COLO829 (cell line): ENCODE results near the gene SPHK2.
"Not testable (repeated sequence)": the region's sequence is repeated elsewhere in the genome, so short reads cannot be mapped to it uniquely, and the experiment has no call there.

ENCODE experiments used
- DNase-seq: peaks from one replicate; pipeline ENCODE4 v3.0.0; 2012; ENCODE audit warnings: low spot score

SPHK2 gene

DNA sequence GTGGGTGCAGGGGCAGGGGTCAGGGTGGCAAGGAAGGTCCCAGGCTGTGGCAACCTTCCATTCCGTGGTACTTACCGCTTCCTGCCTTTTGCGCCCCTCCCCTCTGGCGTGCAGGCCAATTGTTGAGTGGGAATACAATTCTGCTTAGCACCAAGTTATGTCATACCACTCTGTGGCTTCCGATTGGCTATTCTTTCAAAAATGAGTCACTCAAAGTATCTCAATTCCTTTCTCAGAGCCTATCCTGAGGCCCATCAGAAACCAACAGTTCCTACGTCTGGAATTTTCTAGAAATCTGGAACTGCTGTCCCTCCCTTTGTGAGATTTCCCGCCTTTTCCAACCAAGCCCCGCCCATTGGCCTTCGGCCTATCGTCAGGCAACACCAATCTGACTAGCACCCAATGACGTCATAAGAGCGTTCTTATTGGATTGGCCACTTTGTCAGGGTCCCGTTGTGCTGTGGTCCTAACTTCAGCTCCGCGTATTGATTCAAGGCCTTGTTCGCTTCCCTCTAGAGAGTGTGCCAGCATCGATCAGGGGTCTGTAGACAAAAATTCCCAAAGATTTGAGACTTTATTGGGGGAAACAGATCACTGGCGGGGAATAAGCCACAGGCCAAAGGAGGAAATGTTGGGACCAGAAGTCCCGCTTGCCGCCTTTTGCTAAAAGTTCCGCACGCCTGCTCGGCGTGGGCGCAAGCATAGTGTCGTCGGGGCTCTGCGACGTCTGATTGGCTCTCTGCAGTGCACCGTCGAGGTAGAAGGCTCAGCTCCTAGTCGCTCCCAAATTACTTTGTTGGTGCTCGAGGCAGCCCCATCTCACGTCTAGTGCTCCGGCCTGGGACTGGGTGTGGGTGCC lies 41.8 kb downstream of the SPHK2 start:
- DNase-seq, result peak; percentile 98

DNA sequence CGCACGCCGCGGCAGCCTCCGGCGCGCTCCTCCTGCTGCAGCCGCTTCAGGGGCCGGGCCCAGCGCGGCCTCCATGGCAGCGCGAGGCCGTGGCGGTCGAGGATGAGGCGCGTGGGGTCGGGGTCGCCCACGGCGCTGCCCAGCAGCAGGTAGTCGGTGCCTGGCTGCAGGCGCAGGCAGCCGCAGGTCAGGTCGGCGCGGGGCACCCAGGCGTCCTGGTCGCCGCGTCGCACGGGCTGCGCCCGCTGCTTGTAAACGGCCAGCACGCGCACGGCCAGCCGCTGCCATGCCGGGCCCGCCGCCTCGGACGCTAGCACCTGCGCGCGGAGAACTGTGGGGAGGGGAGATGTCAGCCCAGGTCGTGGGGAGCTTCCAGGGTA lies 42.4 kb downstream of the SPHK2 start:
- no peak for DNase-seq

DNA sequence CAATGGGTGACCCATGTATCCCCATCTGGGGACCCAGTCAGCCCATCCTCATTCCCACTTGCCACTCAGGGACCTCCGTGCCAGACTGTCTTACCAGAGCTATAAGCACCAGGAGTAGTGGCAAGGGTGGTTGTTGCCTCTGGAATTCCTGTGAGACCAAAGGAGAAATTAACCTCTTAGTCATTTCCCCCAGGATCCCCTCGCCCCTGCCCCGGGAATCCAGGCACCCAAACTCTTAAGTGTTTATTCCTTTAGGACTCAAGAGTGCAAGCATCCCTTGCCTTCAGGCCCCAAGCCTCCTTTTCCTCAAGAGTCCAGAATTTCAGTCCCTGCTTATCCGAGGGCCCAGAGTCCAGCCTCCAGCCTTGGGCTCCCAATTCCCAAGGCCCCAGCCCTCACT lies 44.4 kb downstream of the SPHK2 start:
- DNase-seq, result no peak

DNA sequence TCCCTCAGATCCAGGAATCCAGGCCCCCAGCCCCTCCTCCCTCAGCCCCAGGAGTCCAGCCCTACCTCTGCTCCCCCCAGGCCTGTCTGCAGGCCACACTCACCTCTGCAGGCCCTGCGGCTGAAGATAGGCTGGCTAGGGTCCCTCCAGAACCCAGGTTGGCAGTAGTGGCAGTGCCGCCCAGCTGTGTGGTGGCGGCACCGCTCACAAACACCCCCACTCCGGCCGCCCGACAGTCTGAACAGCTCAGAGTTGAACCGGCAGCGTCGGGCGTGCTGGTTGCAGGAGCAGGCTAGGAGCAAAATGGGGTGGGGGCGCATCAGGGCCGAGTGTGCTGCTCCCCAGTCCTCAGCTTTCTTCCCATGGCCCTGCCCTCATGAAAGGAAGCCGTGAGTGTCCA lies 45.2 kb downstream of the SPHK2 start:
- DNase-seq, result no peak

DNA sequence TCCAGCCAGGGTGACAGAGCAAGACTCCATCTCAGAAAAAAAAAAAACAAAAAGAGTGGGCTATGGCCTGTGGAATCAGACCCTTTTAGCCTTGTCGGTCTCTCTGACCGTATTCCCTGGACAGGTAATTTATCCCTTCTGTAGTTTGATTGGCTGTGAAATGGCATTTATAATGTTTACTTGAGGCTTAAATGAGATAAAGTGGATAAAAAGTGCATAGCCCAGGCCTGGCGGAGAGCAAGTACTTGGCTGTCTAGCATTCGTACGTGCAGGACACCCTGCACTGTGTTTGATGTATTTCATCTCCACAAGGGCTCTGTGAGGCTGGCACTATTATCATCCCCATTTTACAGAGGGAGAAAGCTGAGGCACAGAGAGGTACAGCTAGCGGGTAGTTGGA lies 46.5 kb downstream of the SPHK2 start:
- DNase-seq, result no peak

DNA sequence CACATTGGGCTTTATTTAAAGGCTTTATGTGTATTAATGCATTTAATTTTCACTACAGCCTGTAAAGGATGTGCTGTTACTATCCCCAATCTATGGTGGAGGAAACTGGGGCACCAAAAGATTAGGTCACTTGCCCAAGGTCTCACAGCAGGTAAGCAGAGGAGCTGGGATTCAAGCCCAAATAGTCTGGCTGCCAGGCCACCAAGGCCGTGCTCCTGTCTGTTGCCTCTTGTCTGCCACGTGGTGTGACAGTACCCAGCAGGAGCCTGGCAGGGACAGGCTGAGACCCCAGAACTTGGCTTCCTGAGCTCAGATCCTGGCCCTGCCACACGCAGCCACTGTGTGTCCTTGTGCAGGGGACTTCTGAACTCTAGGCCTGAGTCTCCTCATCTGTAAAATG lies 49.0 kb downstream of the SPHK2 start:
- DNase-seq, result no peak

DNA sequence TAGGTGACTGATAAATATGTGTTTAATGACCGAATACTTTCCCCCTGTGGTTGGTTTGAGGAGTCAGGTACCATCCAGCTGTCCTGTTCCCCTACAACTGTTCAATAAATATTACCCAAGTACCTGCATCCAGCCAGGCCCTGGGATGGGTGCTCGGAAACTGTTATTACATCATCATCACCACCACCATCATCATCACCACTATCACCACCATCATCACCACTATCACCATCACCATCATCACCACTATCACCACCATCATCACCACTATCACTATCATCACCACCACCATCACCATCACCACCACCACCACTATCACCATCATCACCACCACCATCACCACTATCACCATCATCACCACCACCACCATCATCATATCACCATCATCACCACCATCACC lies 49.5 kb downstream of the SPHK2 start:
- DNase-seq, result no peak

DNA sequence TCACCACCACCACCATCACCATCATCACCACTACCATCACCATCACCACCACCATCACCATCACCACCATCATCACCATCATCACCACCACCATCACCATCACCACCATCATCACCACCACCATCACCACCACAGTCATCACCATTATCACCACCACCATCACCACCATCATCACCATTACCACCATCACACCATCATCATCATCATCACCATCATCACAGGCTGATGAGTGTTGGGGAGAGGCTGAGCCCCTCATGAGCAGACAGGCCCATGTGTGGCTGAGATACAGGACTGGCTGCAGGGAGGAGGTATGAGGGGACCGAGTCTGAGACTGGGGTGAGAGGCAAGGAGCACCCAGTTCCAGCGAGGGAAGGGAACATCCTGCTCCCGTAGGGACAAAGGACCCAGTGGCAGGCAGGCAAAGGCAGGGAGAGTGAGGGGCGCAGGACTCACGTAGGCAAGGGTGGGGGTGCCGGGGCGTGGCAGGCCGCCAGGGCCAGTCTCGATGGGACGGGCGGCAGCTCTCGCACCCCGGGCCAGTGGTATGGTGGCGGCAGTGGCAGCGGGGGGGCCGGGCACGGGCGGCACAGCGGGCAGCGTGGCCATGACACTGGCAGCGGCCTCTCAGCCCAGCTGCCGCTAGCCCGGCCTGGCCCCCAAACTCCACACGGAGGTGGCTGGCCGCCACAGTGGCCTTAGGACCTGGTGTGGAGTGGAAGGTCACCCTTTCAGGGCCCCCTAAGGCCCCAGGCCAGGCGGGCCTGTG lies 50.8 kb downstream of the SPHK2 start:
- DNase-seq, result no peak

DNA sequence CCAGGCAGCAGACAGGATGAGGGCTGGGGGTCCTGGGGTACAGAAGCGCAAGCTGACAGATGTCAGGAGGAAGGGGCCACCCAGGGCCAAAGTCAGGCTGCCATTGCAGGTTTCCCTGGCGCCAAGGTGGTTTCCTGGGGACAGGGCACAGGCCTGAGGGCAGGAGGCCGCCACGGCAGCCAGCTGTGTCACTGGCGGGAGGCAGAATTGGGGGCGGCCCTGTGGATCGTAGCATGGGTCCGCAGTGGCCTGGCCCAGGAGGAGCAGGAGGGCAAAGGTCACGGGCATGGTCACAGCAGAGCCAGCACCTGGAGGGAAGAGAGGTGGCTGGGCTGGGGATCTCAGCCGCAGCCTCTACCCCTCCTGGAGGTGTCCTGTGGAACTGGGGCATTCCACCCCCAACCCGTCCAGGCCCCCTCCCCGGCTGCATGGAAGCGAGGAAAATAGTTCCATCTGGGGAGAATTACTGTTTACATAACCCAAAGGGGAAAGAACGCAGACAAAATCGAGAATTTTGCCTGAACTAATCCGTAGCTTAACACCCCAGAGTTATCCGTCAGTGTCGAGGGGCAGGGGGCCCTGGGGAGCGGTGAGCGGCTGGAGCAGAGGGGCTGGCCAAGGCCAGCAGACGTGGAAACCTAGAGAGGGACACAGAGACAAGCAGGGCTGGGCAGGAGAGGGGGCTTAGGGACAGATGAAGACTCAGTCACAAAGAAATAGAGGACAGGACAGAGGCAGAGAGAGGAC lies 51.6 kb downstream of the SPHK2 start:
- DNase-seq, result no peak

DNA sequence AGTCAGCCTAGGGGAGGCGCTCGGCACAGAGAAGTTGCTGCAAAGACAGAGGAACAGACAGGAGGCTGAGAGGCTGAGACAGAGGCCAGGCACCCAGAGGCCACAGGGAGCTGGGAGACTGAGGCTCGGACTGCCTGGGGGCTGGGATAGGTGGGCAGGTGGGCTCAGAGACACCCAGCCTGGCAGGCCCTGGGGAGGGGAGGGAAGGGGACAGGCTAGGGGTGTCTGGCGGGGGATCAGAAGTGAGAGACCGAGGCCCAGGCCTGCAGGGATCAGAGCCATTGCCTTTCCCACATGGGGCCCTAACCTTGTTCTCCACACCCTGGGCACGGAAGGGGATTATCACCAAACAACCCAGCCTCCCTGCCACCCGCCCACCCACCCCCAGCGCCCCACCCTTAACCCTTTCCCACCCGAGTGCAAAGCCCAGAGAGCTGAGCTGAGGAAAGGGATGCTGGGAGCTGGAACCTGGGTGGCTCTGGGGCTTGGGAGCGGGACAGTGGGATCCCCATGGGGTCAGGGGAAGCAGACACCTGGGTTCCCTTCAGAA lies 52.2 kb downstream of the SPHK2 start:
- no peak for DNase-seq

DNA sequence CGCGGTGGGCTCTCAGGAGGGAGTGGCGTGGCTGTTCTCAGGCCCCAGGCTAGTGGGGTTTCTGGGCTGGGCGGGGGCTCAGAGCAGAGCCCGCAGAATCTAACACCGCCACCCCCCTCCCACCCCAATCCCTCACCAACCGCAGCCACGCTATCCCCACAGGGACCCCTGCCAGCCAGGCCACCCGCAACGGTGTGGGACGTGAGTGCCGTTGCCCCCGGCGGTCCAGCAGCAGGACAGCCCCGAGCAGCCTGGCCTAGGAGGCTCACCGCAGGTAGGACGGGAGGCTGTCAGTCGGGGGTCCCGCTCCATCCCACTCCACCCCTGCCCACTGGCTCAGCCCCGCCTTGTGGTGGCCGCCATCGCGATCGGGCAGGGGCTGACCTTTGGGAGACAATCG lies 53.7 kb downstream of the SPHK2 start, which contains the start of gene NTN5:
Gene NTN5 (minus strand): TSS at position 24 of the 400 bp plus-strand sequence. CDS start 2,031 bp downstream, outside the sequence.
- no peak for DNase-seq

DNA sequence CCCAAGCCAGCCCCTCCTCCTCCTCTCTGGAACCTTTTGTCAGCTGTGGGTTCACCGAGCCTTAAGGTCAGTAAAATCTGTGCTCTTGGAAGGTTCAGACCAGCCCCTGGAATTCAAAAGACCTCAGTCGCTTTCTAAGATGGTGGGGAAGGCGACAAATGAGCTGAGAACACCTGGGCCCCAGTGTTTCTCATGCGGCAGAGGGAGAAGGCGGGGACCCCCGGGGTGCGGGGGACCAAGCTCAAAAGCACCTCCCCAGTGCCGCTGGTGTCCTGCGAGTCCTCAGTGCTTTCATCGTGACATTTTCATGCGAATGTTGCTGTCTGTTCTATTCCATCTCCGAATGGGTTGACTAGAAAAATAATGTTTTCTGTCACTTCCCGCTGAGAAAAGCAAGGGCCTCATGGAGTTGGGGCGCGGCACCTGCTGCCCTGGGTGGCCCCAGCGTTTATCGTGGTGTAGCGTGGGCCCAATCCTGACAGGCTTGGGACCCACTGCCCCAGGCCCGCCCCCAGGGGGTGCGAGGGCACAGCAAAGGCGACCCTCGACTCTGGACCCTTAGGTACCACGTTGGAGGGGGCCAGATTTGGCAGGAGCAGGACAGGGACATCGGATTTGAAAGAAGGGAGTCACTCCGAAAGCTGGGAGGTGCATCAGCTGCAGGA lies 54.3 kb downstream of the SPHK2 start:
- no peak for DNase-seq

DNA sequence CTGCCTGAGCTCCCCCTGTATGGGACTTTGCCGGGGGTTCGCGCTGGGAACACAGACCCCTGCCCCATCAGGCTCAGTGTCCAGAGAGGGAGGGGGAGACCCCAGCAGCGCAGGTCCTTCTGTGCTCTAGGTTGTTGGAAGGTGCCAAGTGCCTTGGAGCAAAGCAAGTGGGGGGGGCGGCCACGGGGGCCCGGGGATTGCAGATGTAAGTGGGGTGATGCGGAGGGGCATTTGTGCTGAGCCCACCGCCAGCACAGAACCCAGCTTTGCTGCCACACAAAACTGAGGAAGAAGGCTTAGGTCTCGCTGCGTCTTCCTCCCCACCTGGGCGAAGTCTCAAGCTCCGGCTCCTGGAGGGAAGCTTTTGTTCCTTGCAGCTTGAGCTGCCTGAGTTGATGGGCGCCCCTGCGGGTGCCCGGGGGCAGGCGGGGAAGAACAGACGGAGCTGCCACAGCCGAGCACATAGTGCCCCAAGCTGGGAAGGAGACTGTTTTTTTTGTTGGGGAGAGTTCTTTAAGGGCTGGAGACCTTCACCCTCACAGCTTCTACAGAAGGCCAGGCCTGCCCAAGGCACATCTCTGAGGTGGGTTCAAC lies 55.0 kb downstream of the SPHK2 start:
- DNase-seq, result no peak

DNA sequence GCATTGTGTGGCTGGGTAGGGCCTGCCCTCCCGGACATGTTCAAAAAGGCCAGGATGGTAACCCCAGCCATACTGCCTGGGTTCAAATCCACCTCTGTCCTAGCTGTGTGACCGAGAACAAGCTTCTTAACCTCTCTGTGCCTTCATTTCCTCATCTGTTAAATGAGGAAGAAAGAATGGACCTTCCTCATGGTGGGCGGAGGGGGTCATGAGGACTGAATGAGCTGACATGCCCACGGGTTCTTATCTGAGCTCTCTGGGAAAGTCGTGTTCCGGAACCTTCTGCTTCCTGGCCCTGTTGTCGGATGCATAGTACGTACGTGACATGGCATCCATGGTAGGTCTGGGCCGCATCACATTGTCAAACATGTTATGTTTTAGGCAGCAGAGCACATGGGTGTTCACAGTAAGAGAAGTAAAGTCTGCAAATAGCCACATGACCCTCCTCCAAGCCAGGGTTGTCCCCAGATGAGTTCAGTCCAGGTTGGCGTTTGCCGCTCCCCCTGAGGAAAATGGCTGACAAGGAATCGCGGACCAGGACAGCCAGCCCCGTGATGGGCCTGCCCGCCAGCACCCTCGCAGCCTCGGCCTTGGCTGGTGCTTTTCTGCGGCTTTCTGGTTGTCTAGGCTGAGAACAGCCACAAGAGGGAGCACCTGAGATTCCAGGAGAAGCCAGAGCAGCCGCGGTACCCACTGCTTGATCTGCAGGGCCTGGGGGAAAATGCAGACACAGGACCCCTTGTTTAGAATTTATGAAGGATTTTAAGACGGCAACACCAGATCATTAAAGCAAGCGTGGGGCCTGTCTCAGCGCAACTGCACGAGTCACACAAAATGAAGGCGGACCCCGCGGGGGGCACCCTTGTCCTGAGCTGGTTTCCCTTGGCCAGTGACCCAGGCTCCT lies 55.9 kb downstream of the SPHK2 start:
- peak; percentile 95 for DNase-seq

DNA sequence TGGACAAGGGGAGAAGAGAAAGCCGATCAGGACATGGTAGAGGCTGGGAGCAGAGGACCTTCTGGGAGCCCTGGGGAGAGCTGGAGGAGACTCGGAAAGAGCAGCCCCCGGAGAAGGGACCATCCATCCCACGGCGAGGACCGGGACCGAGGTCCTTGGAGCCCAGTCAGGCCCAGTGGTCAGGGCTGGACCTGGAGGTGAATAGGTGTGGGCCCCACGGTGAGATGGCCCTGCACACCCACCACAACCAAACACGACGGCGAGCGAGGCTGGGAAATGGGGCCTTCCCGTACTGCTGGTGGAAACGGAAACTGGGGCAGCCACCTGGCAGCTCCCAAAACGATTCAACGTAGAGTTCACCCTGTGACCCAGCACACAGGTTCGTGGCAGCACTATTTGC lies 57.2 kb downstream of the SPHK2 start:
- DNase-seq, result no peak

DNA sequence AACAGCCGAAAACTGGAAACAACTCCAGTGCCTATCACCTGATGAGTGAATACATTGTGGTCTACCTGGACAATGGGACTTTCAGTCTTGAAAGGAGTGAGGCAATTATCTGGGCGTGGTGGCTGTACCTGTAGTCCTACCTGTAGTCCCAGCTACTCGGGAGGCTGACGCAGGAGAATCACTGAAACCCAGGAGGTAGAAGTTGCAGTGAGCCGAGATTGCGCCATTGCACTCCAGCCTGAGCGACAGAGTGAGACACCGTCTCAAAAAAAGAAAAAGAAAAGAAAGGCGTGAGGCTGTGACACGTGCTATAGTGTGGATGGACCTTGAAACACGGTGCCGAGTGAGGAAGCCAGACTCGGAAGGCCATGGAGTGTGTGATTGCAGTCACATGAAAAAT lies 57.6 kb downstream of the SPHK2 start:
- DNase-seq, result no peak

DNA sequence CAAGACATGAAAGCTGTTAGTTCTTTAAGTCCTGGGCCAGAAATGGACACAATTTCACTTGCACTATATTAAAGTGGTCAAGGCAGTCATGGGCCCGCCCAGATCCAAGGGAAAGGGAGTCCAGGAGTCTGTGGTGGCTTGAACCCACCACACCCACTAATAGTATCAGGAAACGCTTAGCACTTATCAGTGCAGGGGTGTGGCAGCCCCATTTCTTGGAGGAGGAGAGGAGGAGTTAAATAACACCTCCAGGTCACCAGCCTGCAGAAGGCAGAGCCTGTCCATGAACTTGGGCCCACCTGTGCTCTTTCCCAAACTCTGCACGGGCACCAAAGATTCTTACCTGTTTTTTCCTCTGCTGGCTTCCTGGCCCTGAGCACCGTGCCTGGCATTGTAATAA lies 58.9 kb downstream of the SPHK2 start:
- no peak for DNase-seq

DNA sequence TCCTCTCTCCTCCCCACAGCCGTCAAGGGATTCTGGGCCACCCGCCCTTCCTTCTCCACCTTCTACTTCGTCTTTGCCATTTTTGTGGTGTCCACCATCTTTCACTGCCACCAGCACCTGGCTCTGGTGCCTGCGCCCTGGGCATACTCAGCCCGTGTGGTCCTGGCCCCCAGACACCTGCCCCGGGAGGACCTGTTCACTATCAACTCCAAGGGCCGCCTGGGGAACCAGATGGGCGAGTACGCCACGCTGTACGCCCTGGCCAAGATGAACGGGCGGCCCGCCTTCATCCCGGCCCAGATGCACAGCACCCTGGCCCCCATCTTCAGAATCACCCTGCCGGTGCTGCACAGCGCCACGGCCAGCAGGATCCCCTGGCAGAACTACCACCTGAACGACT lies 60.7 kb downstream of the SPHK2 start:
- not testable (repeated sequence) for DNase-seq
